NCI-H1105 (cell line): ENCODE results near the gene EYS.
A peak's percentile ranks its signal among the peaks of the same experiment; 100 is the strongest.
"Not testable (repeated sequence)": the region's sequence is repeated elsewhere in the genome, so short reads cannot be mapped to it uniquely, and the experiment has no call there.

Source experiments
- DNase-seq: peaks from one replicate; lab custom pipeline; 2025; lab: John Stamatoyannopoulos, UW

The EYS gene

GRCh38 chr6:63816401-63816981 lies 1890.5 kb downstream of the EYS start:
- DNase-seq, result no peak

GRCh38 chr6:63814459-63814858 lies 1892.6 kb downstream of the EYS start:
- no peak for DNase-seq

GRCh38 chr6:63813566-63814120 lies 1893.4 kb downstream of the EYS start:
- no peak for DNase-seq

- DNase-seq, result no peak
These were observed 1898.5 kb downstream of the EYS start for GRCh38 chr6:63808576-63808975.

GRCh38 chr6:63807056-63807455 lies 1900.0 kb downstream of the EYS start:
- DNase-seq, result no peak

- DNase-seq, result no peak
These were observed 1900.5 kb downstream of the EYS start for GRCh38 chr6:63806573-63806913.

GRCh38 chr6:63805808-63806572 lies 1901.0 kb downstream of the EYS start:
- peak; percentile 50 for DNase-seq

- no peak for DNase-seq
These were observed 1901.7 kb downstream of the EYS start for GRCh38 chr6:63805345-63805744.

- no peak for DNase-seq
These were observed 1902.6 kb downstream of the EYS start for GRCh38 chr6:63804381-63804956.

GRCh38 chr6:63803371-63803770 lies 1903.7 kb downstream of the EYS start:
- DNase-seq, result no peak

GRCh38 chr6:63802606-63803206 lies 1904.3 kb downstream of the EYS start:
- DNase-seq, result no peak

GRCh38 chr6:63800386-63800785 lies 1906.6 kb downstream of the EYS start:
- not testable (repeated sequence) for DNase-seq

GRCh38 chr6:63799813-63800212 lies 1907.2 kb downstream of the EYS start:
- no peak for DNase-seq

- DNase-seq, result no peak
These were observed 1907.7 kb downstream of the EYS start for GRCh38 chr6:63799313-63799712.

GRCh38 chr6:63798378-63798777 lies 1908.6 kb downstream of the EYS start:
- no peak for DNase-seq

- DNase-seq, result no peak
These were observed 1909.3 kb downstream of the EYS start for GRCh38 chr6:63797721-63798120.

GRCh38 chr6:63795826-63796225 lies 1911.2 kb downstream of the EYS start:
- DNase-seq, result no peak

- DNase-seq, result no peak
These were observed 1912.0 kb downstream of the EYS start for GRCh38 chr6:63795006-63795405.

- no peak for DNase-seq
These were observed 1913.4 kb downstream of the EYS start for GRCh38 chr6:63793465-63794137.

GRCh38 chr6:63792736-63793464 lies 1914.1 kb downstream of the EYS start:
- DNase-seq, result no peak

GRCh38 chr6:63790334-63790733 lies 1916.7 kb downstream of the EYS start:
- no peak for DNase-seq

- DNase-seq, result no peak
These were observed 1917.3 kb downstream of the EYS start for GRCh38 chr6:63789699-63790098.
